Common myeloid progenitor, CD34-positive (primary cell): ENCODE measurements around the gene RAC3.
"Not testable (repeated sequence)": the region's sequence is repeated elsewhere in the genome, so short reads cannot be mapped to it uniquely, and the experiment has no call there.

Source experiments
- CTCF ChIA-PET: fragments of 350-600 bp; sonication (Branson Sonifier 250); formaldehyde crosslinking; loops from one replicate; lab custom pipeline; 2021; ENCODE audit warnings: antibody characterized with exemption; lab: Charles Lee
- POLR2A ChIA-PET: fragments of 350-600 bp; sonication (Branson Sonifier 250); formaldehyde crosslinking; loops from one replicate; lab custom pipeline; 2021; ENCODE audit warnings: antibody characterized with exemption; lab: Charles Lee
- DNase-seq, 3 donors: peaks; one replicate each; pipeline versions ENCODE4 v3.0.0 to v3.0.0-alpha.2; 2013
- H3K27ac ChIP-seq, 2 experiments: 1 replicate in 1 of 2; 2 replicates in 1 of 2; pipeline ENCODE4 v1.7.0; 2013; ENCODE audit warnings: inconsistent platforms in 2 of 2, low read length in 2 of 2, mild to moderate bottlenecking in 2 of 2, low read depth in 1 of 2, moderate library complexity in 1 of 2; ENCODE audit not compliant: severe bottlenecking in 2 of 2, insufficient read depth in 1 of 2, poor library complexity in 1 of 2
- H3K27me3 ChIP-seq, 5 experiments: replicated peaks in 2 of 5; 1 replicate in 3 of 5; 2 replicates in 2 of 5; pipeline versions ENCODE4 v1.6.1 to v1.7.0; 2013; ENCODE audit warnings: low read length in 4 of 5, mild to moderate bottlenecking in 2 of 5, moderate library complexity in 2 of 5, inconsistent platforms in 1 of 5; ENCODE audit not compliant: insufficient read depth in 5 of 5, control insufficient read depth in 4 of 5
- H3K36me3 ChIP-seq, 4 experiments: 1 replicate in 2 of 4; 2 replicates in 2 of 4; pipeline versions ENCODE4 v1.6.1 to v1.7.0; 2013; ENCODE audit warnings: low read length in 3 of 4, control low read depth in 1 of 4, mild to moderate bottlenecking in 1 of 4; ENCODE audit not compliant: control insufficient read depth in 4 of 4, insufficient read depth in 4 of 4
- H3K4me1 ChIP-seq, 4 experiments: 1 replicate in 3 of 4; 2 replicates in 1 of 4; pipeline versions ENCODE4 v1.6.1 to v1.7.1; 2013; ENCODE audit warnings: low read length in 3 of 4, mild to moderate bottlenecking in 3 of 4, control low read depth in 1 of 4, inconsistent platforms in 1 of 4, moderate library complexity in 1 of 4; ENCODE audit not compliant: control insufficient read depth in 4 of 4, insufficient read depth in 4 of 4; ENCODE audit errors: control extremely low read depth in 1 of 4
- H3K4me3 ChIP-seq, 7 experiments: 1 replicate in 4 of 7; 2 replicates in 3 of 7; pipeline versions ENCODE4 v1.5.1 to v1.7.0; 2013; ENCODE audit warnings: mild to moderate bottlenecking in 7 of 7, low read length in 6 of 7, moderate library complexity in 6 of 7, inconsistent platforms in 2 of 7, low read depth in 2 of 7, control low read depth in 1 of 7; ENCODE audit not compliant: insufficient read depth in 4 of 7, control insufficient read depth in 1 of 7; ENCODE audit errors: extremely low read depth in 1 of 7
- H3K9me3 ChIP-seq, 5 experiments: 1 replicate in 4 of 5; 2 replicates in 1 of 5; pipeline versions ENCODE4 v1.6.1 to v1.7.1; 2013; ENCODE audit warnings: low read length in 4 of 5, mild to moderate bottlenecking in 2 of 5, inconsistent platforms in 1 of 5, low read depth in 1 of 5, moderate library complexity in 1 of 5; ENCODE audit not compliant: control insufficient read depth in 4 of 5, insufficient read depth in 2 of 5; ENCODE audit errors: control extremely low read depth in 1 of 5
- WGBS: methylation state at CpG from one replicate; pipeline ENCODE4 v1.1.5; 2013; ENCODE audit not compliant: insufficient coverage; 5-methylcytosine and 5-hydroxymethylcytosine counted together

RAC3 gene

GRCh38 chr17:82035956-82036633, 4.6 kb downstream of the RAC3 start:
- WGBS, result 94% methylated on average over 17 of the region's 20 CpGs
- Histone ChIP-seq H3K27me3 (no peaks in the 10 kb centered on the region), H3K4me1 (peaks cover 0 to 29% (median 24%) of the 10 kb centered on the region in 4 experiments), H3K36me3 (peaks cover 0 to 14% (median 2%) of the 10 kb centered on the region in 4 experiments), H3K4me3 (peak overlapping the region in 6 of 7 experiments; percentile 59 to 83 (median 78)), H3K27ac (no peak overlapping the region), H3K9me3 (no peaks in the 10 kb centered on the region)
- DNase-seq, result no peak
- ChIA-PET CTCF (interaction anchor here (0.8 to 1.4 kb wide), 4 partner anchors 16 to 108 kb away, joined by 3 to 4 read pairs (median 3); no protein-coding TSS in a partner anchor), POLR2A (no interaction called here)

DNA sequence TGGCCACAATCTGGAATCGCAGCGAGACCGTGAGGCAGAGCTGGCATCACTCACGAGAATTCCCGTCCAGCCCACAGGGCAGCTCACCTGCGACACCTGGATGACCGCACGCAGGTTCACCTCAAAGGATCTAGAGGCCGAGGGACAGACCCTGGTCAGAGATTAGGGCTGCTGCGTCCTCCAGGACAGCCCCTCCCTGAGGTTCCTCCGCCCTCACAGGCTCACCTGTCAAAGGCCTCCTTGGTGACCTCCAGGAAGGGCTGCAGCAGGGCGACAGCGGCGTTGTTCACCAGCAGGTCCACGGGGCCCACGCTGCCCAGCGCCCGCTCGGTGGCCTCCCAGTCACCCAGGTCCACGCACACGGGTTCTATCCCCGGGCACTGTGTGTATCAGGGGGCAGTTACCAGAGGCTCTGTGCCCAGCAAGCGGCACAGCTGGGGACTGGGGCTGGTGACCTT, 5.2 kb downstream of the RAC3 start:
- POLR2A ChIA-PET, result no interaction called here

DNA sequence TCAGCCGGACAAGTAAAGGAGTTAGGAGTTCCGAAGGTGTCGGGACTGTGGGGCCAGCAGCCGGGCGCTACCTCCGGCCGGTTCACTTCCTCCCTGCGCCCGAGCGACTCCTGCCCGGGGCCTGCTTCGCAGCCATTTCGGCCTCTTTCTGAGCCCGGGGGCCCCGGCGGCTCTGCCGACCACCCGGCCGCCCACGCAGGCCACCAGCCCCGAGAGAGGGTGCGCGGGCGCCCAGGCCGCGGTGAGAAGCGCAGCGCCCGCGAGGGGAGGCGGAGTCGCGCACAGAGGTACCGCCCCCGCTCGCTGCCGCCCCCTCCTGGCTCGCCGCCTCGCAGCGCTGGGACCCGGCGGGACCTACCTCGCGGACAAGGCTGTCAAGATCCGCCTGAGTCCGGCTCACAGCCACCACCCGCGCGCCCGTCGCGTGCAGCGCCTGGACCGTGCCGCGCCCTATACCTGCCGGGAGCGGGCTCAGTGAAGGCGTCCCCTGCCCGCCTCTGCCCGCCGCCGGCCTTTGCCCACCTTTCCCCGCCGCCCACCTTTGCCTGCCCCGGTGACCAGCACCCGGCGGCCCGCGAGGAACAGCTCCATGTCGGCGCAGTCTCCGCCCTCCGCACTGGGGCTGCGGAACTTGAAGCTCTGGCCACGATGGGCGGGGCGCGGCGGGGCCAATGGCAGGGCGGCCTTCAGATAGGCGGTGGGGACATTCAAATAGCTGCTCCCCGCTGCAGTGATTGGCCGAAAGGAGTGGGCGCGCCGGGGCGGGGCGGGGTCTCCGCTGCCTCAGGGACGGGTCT, 5.8 kb downstream of the RAC3 start, which contains the start of gene DCXR:
DCXR (minus strand) TSS at position 606 of the 797 bp plus-strand sequence; CDS start at position 591, 15 bp downstream.
- H3K4me3 ChIP-seq, result peak within 1 kb of the TSS; percentile 40 to 83 (median 74)
- no peaks in the 10 kb centered on the region for H3K9me3 ChIP-seq
- WGBS, result 0% methylated on average over 92 of the region's 92 CpGs
- H3K27ac ChIP-seq, result peak within 1 kb of the TSS in 1 of 2 experiments; percentile 66
- POLR2A ChIA-PET, result interaction anchor here (0.8 to 1.0 kb wide), 3 partner anchors 60 to 61 kb away, joined by 3 to 5 read pairs (median 4); partner anchors contain the start of genes ASPSCR1 and FASN
- peaks cover 0 to 23% (median 19%) of the 10 kb centered on the region in 4 experiments for H3K4me1 ChIP-seq
- H3K36me3 ChIP-seq, result peaks cover 0 to 14% (median 2%) of the 10 kb centered on the region in 4 experiments
- DNase-seq, result peak; percentile 96 to 98 (median 97)
- no peaks in the 10 kb centered on the region for H3K27me3 ChIP-seq
- CTCF ChIA-PET, result interaction anchor here (0.8 to 1.6 kb wide), 15 partner anchors 9 to 164 kb away, joined by 3 to 8 read pairs (median 3); partner anchors contain the start of gene DUS1L

More for the DNA sequence above, 5.2 kb downstream of the RAC3 start:
- Histone ChIP-seq H3K27me3 (no peaks in the 10 kb centered on the region), H3K4me3 (peak overlapping the region; percentile 40 to 83 (median 74)), H3K36me3 (peaks cover 0 to 14% (median 2%) of the 10 kb centered on the region in 4 experiments), H3K4me1 (peaks cover 0 to 27% (median 24%) of the 10 kb centered on the region in 4 experiments), H3K27ac (peak overlapping the region in 1 of 2 experiments; percentile 66), H3K9me3 (no peaks in the 10 kb centered on the region)
- 61% methylated on average over 16 of the region's 23 CpGs for WGBS
- CTCF ChIA-PET, result interaction anchor here (1.0 kb wide), 2 partner anchors 68 to 70 kb away, joined by 3 to 4 read pairs; no protein-coding TSS in a partner anchor
- no peak for DNase-seq

DNA sequence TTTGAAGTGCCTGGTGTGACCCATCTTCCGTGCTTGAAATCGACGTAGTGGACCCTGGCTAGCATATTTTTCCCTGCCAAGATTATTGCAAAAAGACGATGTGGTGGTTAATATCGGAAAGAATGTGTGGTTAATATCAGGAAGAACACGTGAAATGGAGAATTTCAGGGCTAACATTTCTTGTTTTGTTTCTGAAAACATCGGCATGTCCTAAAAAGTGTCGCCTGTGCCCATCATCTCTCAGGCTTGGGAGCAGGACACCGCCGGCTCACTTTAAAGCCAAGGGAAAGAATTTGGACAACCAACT, 6.4 kb downstream of the RAC3 start:
- Histone ChIP-seq H3K4me3 (peak overlapping the region in 6 of 7 experiments; percentile 35 to 83 (median 72)), H3K27ac (no peak overlapping the region), H3K36me3 (peaks cover 0 to 14% (median 2%) of the 10 kb centered on the region in 4 experiments), H3K9me3 (no peaks in the 10 kb centered on the region), H3K4me1 (peaks cover 0 to 17% (median 15%) of the 10 kb centered on the region in 4 experiments), H3K27me3 (no peaks in the 10 kb centered on the region)
- ChIA-PET CTCF (interaction anchor here (0.8 to 1.6 kb wide), 15 partner anchors 8 to 163 kb away, joined by 3 to 8 read pairs (median 3); partner anchors contain the start of gene DUS1L), POLR2A (interaction anchor here (0.8 to 1.0 kb wide), 3 partner anchors 60 to 61 kb away, joined by 3 to 5 read pairs (median 4); partner anchors contain the start of genes ASPSCR1 and FASN)
- DNase-seq, result no peak
- 8% methylated on average over 10 of the region's 10 CpGs for WGBS

DNA sequence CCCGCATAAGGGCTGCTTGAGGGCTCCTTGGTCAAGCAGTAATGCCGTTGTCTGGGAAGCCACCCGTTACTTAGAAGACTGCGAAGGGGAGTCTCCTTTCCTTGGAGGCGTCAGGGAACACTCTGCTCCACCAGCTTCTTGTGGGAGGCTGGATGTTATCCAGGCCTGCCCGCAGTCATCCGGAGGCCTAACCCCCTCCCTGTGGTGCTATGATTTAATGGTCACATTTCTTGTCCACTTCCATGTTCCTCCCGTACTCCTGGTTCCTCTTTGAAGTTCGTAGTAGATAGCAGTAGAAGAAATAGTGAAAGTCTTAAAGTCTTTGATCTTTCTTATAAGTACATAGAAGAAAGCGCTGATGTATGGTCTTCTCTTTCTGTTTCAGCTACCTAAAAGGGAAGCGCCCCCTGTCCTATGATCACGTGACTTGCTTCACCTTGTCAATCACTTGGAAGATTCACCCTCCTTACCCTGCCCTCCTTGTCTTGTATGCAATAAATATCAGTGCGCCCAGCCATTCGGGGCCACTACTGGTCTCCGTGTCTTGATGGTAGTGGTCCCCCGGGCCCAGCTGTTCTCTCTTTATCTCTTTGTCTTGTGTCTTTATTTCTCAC, 7.4 kb downstream of the RAC3 start:
- DNase-seq, H3K4me3 ChIP-seq, H3K9me3 ChIP-seq, H3K27ac ChIP-seq, H3K27me3 ChIP-seq, POLR2A ChIA-PET: not testable (repeated sequence)
- H3K36me3 ChIP-seq, result peaks cover 0 to 14% (median 2%) of the 10 kb centered on the region in 4 experiments
- peaks cover 0 to 17% (median 15%) of the 10 kb centered on the region in 4 experiments for H3K4me1 ChIP-seq
- CTCF ChIA-PET, result interaction anchor here (0.8 to 1.1 kb wide), 3 partner anchors 9 to 27 kb away, joined by 3 to 4 read pairs (median 3); no protein-coding TSS in a partner anchor
- WGBS, result 91% methylated on average over 10 of the region's 16 CpGs

DNA sequence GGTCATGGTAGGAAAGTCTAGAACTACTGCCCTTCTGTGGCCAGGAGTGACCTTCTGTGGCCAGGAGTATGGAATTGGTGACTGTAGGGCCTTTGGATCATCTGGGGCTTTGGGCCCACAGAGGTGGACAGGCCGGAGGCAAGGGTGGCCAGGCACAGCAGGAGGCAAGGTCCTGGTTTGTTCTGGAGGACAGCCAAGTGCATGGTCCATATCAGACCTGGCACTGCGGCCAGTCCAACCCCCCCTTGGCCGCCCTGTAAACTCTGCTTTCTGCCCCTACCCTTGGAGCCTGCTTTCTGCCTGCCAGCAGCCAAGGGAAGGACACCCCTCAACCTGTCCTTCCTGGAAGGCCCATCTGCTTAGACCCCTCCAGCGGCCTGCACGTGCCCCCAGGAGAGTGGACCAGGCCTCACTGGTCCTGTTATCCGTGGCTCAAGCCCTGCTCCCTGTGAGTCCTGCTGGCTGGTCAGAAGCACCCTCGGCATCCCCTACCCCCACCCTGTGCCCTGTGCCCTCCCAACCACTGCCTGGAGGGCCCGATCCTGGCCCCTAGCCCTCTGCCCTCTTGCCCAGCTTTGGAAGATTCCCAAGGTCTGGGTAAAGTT, 8.3 kb downstream of the RAC3 start:
- Histone ChIP-seq H3K36me3 (peaks cover 0 to 14% (median 0%) of the 10 kb centered on the region in 4 experiments), H3K27ac (no peak overlapping the region), H3K27me3 (no peaks in the 10 kb centered on the region), H3K4me1 (peaks cover 0 to 17% (median 15%) of the 10 kb centered on the region in 4 experiments), H3K4me3 (no peak overlapping the region), H3K9me3 (no peaks in the 10 kb centered on the region)
- 91% methylated on average over 8 of the region's 8 CpGs for WGBS
- no peak for DNase-seq
- ChIA-PET CTCF (interaction anchor here (0.6 to 2.6 kb wide), 3 partner anchors 9 to 432 kb away, joined by 3 to 7 read pairs (median 3); partner anchors contain the start of gene RAC3), POLR2A (no interaction called here)
